GM18519 (cell line): ENCODE results near the gene CAPN7.
A peak's percentile ranks its signal among the peaks of the same experiment; 100 is the strongest.

Experiments used
- ATAC-seq: cut with Tn5 transposase; IDR thresholded peaks from one replicate; pipeline ENCODE4 v1.9.1; 2021; ENCODE audit warnings: mild to moderate bottlenecking, moderate library complexity; ENCODE audit not compliant: unreplicated experiment, low FRiP score

The CAPN7 gene

DNA sequence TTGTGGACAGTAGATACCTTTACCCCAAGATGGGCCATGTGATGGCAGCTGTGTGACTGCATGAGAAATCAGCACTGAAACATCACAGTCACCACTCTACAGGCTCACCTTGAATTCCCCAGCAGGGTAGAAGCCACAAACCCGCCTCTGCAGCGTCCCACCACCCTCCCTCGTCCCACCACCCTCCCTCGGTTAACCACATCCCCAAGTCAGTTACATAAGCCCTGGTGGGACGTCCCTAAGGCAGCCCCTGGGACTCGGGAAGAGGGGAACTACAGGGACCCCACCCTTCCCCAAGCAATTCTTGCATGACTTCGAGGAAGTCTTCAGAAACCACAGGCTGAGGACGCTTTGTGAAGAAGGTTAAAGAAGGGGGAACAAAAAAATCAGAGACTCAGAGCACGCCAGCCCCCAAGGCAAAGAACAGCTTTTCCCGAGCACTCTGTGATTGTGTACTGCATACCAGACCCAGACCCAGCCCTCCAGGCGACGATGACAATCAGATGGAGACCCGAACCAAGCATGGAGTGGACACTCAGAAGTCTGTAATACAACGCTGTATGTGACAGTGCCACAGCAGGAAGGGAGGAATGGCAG, 65.8 kb downstream of the CAPN7 start:
- peak; percentile 55 for ATAC-seq

DNA sequence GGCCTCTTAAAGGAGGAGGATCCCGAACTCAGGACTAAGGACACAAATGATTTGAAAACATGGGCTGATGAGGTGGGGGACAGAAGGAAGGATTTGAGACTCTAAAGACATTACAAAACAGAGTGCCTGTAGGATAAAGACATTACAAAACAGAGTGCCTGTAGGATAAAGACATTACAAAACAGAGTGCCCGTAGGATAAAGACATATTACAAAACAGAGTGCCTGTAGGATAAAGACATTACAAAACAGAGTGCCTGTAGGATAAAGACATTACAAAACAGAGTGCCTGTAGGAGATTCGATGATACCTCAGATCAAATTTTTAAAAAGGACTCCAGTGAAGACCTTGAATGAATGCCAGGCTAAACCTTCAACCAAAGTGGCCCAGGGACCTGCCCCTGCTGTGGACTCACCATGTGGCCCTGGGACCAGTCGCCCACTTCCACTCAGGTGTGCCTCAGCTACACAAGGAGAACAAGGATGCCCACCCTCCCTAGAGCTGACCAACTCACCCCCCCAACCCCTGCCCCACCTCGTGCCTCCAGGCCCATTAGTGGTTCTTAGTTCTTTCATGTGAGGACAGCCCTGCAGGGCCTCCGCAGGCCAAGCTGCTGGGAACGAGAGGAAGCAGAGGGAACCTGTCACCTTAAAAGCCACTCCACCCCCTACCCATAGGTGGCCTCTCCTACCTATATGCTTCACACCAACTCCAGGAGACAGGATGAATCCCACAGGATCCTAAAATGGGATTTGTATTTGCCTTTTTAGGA, 66.6 kb downstream of the CAPN7 start:
- ATAC-seq: no peak

DNA sequence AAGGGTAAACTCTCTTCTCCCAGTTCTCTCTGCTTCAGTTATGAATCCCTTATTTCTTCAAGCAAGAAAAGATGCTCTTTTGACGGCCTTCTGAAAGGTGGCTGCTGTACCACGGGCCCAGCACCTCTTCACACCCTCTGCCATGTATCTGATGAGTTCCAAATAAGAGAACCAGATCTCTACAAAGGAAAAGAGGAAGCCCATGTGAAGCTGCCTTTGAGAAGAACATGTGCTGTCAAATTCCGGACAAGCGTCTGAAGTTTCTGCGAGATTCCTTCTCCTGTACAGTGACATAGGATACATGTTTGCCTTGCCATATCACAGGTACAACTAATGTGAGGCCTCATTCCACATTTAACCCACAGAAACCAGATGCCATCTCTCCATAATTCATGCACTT, 67.2 kb downstream of the CAPN7 start:
- no peak for ATAC-seq

DNA sequence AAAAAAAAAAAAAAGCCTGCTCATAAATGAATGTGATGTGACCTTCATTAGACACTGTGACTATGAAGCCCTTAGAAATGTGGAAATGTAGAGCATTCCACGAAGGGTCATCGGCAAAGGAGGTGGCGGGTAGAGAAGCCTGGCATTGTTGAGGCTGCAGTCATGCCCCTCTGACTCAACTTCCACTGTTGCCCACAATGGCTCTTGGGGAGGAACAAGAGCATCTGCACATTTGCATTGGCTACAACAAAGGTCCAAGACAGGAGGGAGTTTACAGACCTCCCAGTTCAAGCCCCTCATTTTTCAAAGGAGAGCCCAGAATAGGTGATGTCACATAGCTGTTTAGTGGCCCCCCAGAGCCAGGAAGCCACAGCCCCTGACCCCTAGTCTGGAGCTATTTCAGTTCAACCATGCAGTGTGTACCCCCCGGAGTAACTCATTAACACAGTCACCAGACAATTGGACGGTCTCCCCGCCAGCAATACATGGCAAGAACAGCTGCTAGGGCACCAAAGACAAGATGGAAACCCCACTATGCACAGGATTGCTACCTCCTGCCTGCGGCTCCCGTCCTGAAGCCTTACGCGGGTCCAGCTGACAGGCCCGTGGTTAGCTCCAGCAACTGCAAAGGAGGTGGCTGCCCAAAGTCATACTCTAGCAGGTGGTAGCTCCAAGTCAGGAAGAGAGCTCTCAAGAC, 70.1 kb downstream of the CAPN7 start:
- ATAC-seq: no peak

DNA sequence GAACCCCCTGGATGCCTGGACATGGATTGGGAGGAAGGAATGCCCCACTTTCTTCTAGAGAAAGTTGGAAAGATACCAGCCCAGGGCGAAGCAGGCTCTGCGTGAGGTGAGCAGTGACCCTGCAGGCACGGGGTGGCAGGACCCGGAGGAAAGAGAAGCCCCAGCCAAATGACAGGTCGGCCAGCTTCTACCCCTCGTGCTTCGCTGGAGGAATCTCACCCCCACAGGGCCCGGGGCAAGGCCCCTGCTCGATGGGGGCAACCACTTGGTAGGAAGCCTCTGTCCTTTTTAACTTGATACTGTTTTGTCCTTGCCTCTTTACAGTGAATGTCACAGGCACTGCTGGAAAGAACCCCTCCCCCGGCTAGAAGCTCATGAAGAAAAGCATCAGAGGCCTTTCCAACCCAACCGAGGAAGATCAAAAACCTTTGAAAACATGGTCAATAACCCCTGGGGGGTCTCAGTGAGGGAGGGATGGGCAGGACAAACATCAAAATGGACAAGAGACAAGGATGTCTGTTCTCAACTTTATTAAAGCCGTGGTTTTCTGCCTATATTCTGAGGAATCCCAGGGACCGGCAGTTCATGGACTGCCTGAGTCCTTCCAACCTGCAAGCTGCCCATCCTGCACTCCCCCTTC, 71.9 kb downstream of the CAPN7 start:
- ATAC-seq: no peak

DNA sequence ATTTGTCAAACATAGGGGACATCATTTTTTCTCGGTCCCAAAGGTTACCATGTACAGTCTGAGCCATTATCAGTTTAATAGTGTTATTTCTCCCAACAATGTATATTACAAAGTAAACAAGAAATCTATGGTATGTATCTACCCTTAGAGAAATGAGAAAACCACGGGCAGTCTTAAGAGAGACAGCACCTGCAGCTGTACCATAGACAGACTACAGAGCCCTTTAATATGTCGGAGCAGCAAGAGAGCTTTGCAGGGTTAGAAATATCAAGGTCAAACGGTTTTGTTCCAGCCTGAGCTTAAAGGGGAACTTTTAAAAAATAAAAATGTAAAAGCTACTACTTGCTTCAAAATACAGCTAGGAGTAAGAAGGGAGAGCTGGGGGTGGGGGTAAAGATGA, 73.2 kb downstream of the CAPN7 start:
- ATAC-seq: no peak

DNA sequence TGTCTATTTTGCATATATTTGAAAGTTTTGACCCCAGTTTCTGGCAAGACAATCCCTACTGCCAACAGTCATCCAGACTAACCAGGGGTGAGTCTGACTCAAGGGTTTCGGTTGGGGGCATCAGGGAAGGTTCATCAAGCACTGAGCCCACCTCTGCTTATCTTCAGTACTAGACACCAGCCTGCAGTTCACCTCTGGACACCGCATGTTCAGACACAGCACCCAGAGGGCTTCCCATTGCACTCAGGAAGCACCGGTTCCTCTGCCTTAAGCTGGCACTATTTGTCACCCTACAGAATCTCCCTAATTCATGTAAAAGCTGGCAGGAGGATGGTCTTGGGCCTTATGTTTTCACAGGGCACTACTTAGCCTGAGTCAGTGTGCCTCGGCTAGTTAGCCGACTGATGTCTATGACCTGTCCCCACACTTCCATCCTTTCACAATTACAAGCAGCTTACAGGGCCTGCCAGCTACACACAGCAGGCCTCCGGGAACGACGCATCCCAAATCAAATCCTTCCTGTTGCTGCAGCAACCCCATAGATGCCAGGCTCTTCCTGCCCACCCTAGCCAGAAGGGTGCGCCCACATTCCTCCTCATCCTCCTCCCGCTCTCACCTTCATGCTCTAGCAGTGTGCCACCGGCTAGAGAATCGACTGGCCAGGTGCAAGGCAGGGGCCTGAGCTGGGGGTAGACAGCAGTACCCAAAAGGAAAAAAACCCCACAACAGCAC, 73.8 kb downstream of the CAPN7 start:
- ATAC-seq: no peak

DNA sequence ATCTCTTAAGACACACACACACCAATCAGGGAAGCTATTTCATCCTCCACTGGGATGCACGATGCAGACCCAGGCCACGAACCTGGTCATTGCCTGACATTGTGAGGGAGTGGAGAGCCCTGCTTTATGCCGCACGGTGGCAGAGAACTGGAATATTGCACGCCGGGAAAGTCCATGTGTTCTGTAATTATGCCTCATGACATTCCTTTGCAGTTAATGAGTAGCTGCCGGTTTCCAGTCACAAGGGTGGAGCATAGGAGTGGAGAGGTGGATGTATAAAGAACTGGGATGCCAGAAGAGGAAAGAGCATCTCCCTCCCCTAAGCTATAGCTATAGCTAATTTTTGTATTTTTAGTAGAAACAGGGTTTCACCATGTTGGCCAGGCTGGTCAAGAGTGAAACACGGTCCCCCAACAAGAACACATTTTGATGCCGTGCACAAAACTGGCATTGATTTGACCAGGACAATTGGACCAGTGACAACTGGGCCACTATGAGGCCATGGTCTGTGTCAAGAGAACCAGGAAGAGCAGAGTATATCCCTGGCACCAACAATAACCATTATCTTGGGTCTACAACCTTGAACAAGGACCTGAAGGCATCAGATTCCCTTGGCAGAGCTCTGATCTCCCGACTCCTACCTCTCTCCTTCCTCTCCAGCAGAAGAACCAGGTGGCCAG, 74.9 kb downstream of the CAPN7 start:
- no peak for ATAC-seq

DNA sequence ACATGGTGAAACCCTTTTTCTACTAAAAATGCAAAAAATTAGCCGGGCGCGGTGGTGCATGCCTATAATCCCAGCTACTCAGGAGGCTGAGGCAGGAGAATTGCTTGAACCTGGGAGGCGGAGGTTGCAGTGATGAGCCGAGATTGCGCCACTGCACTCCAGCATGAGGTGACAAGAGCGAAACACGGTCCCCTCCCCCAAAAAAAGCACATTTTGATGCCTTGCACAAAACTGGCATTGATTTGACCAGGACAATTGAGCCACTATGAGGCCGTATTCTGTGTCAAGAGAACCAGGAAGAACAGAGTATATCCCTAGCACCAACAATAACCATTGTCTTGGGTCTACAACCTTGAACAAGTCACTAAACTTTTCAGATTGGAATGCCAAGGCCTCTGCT, 75.8 kb downstream of the CAPN7 start:
- no peak for ATAC-seq

DNA sequence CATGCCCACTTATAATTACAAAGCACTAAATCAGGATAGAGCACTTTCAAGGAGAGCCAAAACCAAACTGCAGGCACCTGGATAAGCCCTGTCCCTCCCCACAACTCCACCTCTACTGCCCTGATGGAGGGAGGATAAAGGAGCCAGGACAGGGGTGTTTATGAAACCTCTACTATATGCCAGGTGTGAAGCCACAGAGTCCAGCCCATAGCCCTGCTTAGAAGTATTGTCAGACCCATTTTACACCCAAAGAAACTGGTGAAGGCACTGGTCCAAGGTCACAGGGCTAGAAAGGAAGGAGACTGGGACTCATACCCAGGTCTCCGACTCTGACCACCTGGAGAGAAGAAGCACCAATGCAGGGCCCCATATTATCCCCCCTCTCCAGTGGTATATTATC, 77.7 kb downstream of the CAPN7 start:
- ATAC-seq: no peak

DNA sequence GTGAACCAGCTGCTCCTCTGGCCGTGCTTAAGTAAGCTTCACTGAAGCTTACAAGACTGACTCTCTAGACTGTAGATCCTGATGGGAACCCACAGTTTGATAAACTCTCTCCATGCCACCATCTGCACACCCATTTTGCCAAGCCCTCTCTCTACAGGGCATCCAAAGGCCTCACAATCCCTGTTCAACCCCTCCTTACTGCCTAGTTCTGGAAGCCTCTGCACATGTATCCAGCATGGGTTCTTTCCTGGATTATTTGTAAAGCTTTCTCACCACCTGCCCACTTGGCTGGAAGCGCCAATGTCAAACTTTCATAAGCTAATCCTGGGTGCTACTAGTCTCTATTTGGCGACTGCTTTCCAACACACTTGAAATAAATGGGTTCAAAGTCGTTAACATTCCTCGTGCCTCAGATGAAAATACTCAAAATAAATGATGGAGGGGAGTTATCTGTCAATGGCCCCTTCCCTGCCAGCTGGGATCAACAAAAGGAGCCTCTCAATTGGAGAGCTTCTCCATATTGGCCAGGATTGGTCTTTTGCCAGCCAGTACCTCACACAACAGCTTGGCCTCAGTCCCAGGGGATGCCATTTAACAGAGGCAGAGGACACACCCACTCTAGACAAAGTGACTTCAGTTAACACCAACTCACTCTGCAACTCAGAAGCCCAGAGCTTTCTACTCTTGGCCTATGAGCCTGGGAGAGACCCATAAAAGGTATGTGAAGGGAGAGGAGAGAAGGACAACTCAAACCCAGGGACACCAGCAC, 78.3 kb downstream of the CAPN7 start:
- ATAC-seq: no peak

DNA sequence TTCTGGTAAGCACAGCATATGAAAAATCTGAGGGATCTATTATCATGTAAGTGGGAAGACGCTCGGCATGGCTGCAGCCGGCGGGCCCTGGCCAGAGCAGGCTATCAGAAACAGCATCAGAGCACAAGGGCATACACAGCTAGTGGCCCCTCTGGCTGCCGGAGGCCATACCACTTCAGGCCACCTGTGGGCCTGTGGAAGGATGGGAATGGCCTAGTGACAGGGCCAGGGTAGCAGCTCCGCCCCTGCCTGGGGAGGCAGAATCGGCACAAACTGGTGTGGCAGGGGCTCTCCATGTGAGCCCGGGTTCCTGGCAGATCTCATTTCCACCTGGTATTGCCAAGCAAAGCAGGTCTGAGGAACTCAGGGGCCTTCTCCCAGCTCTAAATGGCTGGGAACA, 80.0 kb downstream of the CAPN7 start:
- no peak for ATAC-seq

DNA sequence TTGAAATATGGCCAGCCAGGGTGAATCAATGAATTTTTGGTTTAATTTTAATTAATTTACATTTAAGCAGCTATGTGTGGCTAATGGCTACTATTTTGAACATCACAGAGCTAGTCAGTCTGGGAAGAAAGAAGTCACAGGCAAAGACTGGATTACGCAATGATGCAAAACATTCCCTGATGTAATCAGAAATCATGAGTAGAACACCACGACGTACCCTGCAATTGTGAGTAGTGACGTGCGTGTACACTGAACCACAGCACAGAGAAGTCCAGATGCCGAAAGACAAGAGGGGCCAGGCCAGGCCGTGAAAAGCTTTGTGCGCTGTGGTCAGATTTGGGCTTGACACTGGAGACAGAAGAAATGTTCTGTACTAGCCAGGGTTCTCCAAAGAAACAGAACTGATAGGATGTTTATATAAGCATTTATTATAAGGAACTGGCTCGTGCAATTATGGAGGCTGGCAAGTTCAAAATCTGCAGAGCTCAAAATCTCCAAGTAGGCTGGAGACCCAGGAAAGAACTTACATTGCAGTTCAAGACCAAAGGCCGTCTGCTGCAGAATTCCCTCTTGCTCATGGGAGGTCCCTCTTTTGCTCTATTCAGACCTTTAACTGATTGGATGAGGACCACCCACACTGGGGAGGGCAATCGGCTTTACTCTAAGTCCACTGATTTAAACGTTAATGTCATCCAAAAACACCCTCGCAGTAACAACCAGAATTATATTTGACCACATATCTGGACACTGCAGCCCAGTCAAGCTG, 81.7 kb downstream of the CAPN7 start:
- no peak for ATAC-seq

DNA sequence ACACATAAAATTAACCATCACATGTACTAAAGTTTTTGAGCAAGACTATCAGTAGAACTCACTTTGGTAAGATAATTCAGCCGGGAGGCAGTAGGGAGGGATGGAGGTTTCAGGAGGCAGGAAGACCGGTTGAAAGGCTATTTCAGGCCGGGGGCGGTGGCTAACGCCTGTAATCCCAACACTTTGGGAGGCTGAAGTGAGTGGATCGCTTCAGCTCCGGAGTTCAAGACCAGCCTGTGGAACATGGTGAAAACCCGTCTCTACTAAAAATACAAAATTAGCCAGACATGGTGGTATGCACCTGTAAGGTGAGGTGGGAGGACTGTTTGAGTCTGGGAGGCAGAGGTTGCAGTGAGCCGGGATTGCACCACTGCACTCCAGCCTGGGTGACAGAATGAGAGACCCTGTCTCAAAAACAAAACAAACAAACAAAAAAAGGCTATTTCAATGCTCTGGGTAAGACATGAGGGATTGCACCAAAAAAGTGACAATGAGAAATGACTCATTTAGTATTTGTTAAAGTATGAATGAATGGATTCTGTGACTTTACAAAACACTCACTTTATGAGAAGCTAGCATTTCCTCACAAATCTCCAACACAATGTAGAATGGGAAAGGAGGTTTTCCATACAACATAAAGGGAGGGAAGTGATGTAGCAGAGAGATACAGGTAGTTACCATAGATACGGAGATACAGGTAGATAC, 82.4 kb downstream of the CAPN7 start:
- ATAC-seq: no peak

DNA sequence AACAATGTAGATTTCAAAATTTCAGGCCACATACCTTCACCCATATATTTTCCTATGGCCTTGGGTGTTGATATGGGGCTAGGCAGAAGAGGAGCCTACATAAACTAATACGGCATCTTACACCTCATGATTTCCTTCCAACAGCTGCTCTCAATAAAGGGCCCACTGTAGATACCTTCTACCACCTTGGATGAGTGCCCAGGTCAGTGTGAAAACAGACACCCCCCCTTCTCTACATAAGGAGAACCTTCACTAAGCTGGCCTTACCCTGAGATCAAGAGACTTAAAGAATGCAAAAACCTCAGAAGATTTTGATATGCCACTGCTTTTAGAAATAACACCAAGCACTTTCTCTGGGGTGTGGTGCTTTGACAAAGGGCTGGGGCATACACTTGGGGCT, 83.6 kb downstream of the CAPN7 start:
- ATAC-seq: no peak

DNA sequence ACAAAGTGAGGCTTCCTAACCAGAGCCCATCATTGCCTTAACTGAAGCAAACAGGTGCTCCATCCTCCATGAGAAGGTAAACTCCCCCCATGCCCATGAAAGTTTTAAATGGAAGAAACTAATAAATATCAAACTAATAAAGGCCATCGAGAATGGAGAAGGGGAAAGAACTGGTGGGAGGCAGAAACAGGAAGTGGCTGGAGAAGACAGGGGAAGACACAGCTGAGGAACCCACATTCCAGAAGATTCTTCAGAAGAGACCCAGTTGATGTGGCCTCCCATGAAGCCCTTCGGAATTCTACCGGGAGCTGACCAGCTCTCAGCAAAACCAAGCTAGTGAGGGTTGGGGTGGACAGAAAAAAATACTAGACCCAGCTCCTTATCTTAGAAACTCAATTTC, 84.7 kb downstream of the CAPN7 start:
- ATAC-seq: no peak

DNA sequence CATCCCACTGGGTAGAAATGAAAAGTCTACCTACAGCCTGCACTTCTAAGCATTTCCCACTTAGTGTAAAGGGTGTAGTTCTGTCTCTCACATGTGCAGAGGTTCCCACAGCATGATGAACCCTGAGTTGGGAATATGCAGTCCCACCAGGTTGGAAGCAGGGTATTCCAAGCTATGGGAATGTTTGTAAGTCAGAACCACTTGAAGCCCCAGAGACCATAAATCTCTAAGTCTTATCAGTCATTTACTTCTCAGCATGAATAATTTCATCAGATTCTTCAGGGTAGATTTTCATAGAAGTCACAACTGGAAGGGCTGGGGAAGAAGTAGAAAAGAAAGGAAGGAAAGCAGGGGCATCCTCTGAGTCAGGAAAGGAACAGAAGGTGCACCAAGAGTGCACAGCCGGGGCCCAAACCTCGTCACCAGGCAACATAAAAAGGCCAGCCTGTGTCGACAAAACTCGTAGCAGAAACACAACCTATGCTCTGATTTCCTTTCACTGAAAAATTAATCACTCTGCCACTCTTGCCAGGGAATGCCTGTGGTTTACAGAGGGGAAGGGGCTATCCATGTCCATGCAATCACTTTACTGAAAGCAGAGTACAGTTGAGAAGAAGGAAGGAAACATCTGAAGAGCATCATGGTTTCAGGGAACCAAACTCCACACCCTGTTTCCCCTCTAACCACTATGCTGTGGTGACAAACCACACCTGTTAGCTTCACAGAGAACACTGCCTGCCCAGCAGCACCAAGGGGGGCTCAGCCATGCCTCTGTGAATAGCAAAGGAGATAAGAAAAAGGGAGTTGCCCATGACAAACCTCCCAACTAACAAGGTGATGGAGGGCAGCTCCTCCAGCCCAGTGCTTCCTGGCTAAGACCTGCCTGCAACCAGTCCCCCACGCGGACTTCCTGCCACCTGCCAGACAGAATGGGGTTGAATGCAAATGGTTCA, 85.8 kb downstream of the CAPN7 start:
- peak; percentile 69 for ATAC-seq
